SK-N-SH (cell line): ENCODE results near the gene SDK1. TPM values are rescaled to one million over a fixed set of nuclear protein-coding genes. Genes with fewer than 3 reads are reported as not detected.

ENCODE experiments used
- CTCF ChIA-PET: fragments of 300-600, 350-600 bp; formaldehyde crosslinking; extraction: SDS; loops from one replicate; lab custom pipeline; 2021; lab: Yijun Ruan, JAX
- POLR2A ChIA-PET: fragments of 350-600 bp; sonication (Branson Sonifier 250); formaldehyde crosslinking; extraction: SDS; loops from one replicate; lab custom pipeline; 2020; ENCODE audit warnings: antibody characterized with exemption, inconsistent platforms; lab: Yijun Ruan, JAX
- DNase-seq: peaks from one replicate; pipeline ENCODE4 v3.0.0; 2012
- H2AFZ ChIP-seq: fragments of 200-600 bp; sonication (generic); 2 replicates; pipeline ENCODE4 v1.8.1; 2016; ENCODE audit warnings: antibody characterized with exemption, mild to moderate bottlenecking, low read depth
- H3F3A ChIP-seq: fragments of 200-600 bp; sonication (generic); replicated peaks from 2 replicates; pipeline ENCODE3; 2016; ENCODE audit warnings: antibody characterized with exemption, mild to moderate bottlenecking; ENCODE audit not compliant: insufficient read depth
- H3K27ac ChIP-seq, 2 experiments: fragments of 200-500 bp in 1 of 2; fragments of 200-600 bp in 1 of 2; sonication (Bioruptor generic) in 1 of 2; sonication (generic), shearing (Covaris generic) in 1 of 2; 2 replicates each; pipeline versions ENCODE4 v1.5.1 to v1.6.1; 2014 to 2016; ENCODE audit warnings: low read depth in 2 of 2, inconsistent platforms in 1 of 2, low read length in 1 of 2, mild to moderate bottlenecking in 1 of 2, mixed read lengths in 1 of 2
- H3K27me3 ChIP-seq: fragments of 200-600 bp; sonication (generic), shearing (Covaris generic); 2 replicates; pipeline ENCODE4 v1.6.1; 2016; ENCODE audit warnings: mixed run types; ENCODE audit not compliant: insufficient read depth
- H3K36me3 ChIP-seq, 2 experiments: fragments of 200-500 bp in 1 of 2; fragments of 200-600 bp in 1 of 2; sonication (Bioruptor generic) in 1 of 2; sonication (generic) in 1 of 2; replicated peaks in 1 of 2; 2 replicates each; pipeline versions ENCODE3 to v1.5.1; 2014 to 2016; ENCODE audit warnings: low read length in 1 of 2, mild to moderate bottlenecking in 1 of 2; ENCODE audit not compliant: insufficient read depth in 2 of 2, control insufficient read depth in 1 of 2
- H3K4me1 ChIP-seq, 2 experiments: fragments of 200-500 bp in 1 of 2; fragments of 200-600 bp in 1 of 2; sonication (Bioruptor generic) in 1 of 2; sonication (generic), shearing (Covaris generic) in 1 of 2; 2 replicates each; pipeline versions ENCODE4 v1.5.1 to v1.6.1; 2014 to 2016; ENCODE audit warnings: low read depth in 1 of 2, low read length in 1 of 2, mixed run types in 1 of 2; ENCODE audit not compliant: insufficient read depth in 2 of 2, control insufficient read depth in 1 of 2
- H3K4me2 ChIP-seq: fragments of 200-600 bp; sonication (generic), shearing (Covaris generic); 2 replicates; pipeline ENCODE4 v1.6.1; 2017; ENCODE audit warnings: mixed run types
- H3K4me3 ChIP-seq, 2 experiments: fragments of 200-500 bp in 1 of 2; fragments of 200-600 bp in 1 of 2; sonication (Bioruptor generic) in 1 of 2; sonication (generic), shearing (Covaris generic) in 1 of 2; 2 replicates each; pipeline versions ENCODE4 v1.5.1 to v1.8.1; 2014 to 2016; ENCODE audit warnings: low read depth in 2 of 2, inconsistent platforms in 1 of 2, low read length in 1 of 2, mild to moderate bottlenecking in 1 of 2, mixed read lengths in 1 of 2, moderate library complexity in 1 of 2
- H3K79me2 ChIP-seq: fragments of 200-600 bp; sonication (generic); 2 replicates; pipeline ENCODE4 v1.8.1; 2017; ENCODE audit warnings: mild to moderate bottlenecking; ENCODE audit not compliant: insufficient read depth
- H3K9ac ChIP-seq: fragments of 200-600 bp; sonication (generic); 2 replicates; pipeline ENCODE4 v1.6.1; 2017; ENCODE audit warnings: mixed run types
- H3K9me2 ChIP-seq: fragments of 200-600 bp; sonication (generic); 2 replicates; pipeline ENCODE4 v1.6.1; 2017; ENCODE audit warnings: mixed run types
- H3K9me3 ChIP-seq: fragments of 200-600 bp; sonication (generic); 2 replicates; pipeline ENCODE4 v1.6.1; 2017; ENCODE audit warnings: mixed run types, mild to moderate bottlenecking, moderate library complexity
- H4K20me1 ChIP-seq: fragments of 200-600 bp; sonication (generic); 2 replicates; pipeline ENCODE4 v1.6.1; 2017; ENCODE audit warnings: mild to moderate bottlenecking, mixed run types; ENCODE audit not compliant: insufficient read depth
- CHD2 ChIP-seq: fragments of 150-350 bp; IDR thresholded peaks from 2 replicates; pipeline ENCODE4 v1.6.1; 2018; ENCODE audit warnings: low read length; ENCODE audit not compliant: partially characterized antibody
- ELF1 ChIP-seq: IDR thresholded peaks from 2 replicates; pipeline ENCODE4 v1.4.0; 2012
- EZH2phosphoT487 ChIP-seq: fragments of 200-600 bp; sonication (generic); IDR thresholded peaks from 2 replicates; pipeline ENCODE4 v1.6.1; 2017; ENCODE audit warnings: low read depth, mixed run types, mild to moderate bottlenecking, antibody characterized with exemption, moderate library complexity, borderline replicate concordance
- FOXJ3 ChIP-seq: sonication (generic); formaldehyde crosslinking; IDR thresholded peaks from 2 replicates; pipeline ENCODE4 v1.5.1; 2020; ENCODE audit warnings: mild to moderate bottlenecking, missing genetic modification reagents
- FOXM1 ChIP-seq: IDR thresholded peaks from 2 replicates; pipeline ENCODE4 v1.4.0; 2012; ENCODE audit warnings: low read depth, mild to moderate bottlenecking
- GATA2 ChIP-seq: sonication (generic); formaldehyde crosslinking; IDR thresholded peaks from 2 replicates; pipeline ENCODE4 v1.5.0; 2020; ENCODE audit warnings: mild to moderate bottlenecking, missing genetic modification reagents
- NFIC ChIP-seq: IDR thresholded peaks from 2 replicates; pipeline ENCODE4 v1.4.0; 2012; ENCODE audit warnings: borderline replicate concordance
- NRF1 ChIP-seq: IDR thresholded peaks from 2 replicates; pipeline ENCODE4 v1.6.1; 2012; ENCODE audit warnings: low read depth, mild to moderate bottlenecking, low read length
- POLR2AphosphoS5 ChIP-seq: IDR thresholded peaks from 2 replicates; pipeline ENCODE4 v1.6.1; 2012; ENCODE audit warnings: low read depth, low read length
- RFX5 ChIP-seq: IDR thresholded peaks from 2 replicates; pipeline ENCODE4 v1.6.1; 2012; ENCODE audit warnings: mild to moderate bottlenecking, improper control_type of control experiment, low read length
- SIN3A ChIP-seq: IDR thresholded peaks from 2 replicates; pipeline ENCODE4 v1.6.1; 2012; ENCODE audit warnings: low read depth, mild to moderate bottlenecking, low read length, moderate library complexity, borderline replicate concordance
- TCF12 ChIP-seq: IDR thresholded peaks from 2 replicates; pipeline ENCODE4 v1.4.0; 2012
- WGBS: methylation state at CpG from one replicate; pipeline ENCODE4 v1.1.6; 2017; ENCODE audit warnings: low lambda C conversion rate; 5-methylcytosine and 5-hydroxymethylcytosine counted together
- polyA plus RNA-seq, 3 experiments: library from polyadenylated mRNA; depleted of rRNA; stranded (reverse); fragments of >200 nt; gene quantifications; 2 replicates each; pipeline ENCODE4 v1.2.3, GENCODE V29; 2012
- TF ChIP-seq, protein P1 (sequence below): IDR thresholded peaks from 2 replicates; pipeline ENCODE4 v1.4.0; 2012; ENCODE audit warnings: low read depth, borderline replicate concordance
- TF ChIP-seq, protein P2 (sequence below): IDR thresholded peaks from 2 replicates; pipeline ENCODE4; 2012
- TF ChIP-seq, protein P3 (sequence below): IDR thresholded peaks from 2 replicates; pipeline ENCODE4 v1.4.0; 2012; ENCODE audit warnings: low read depth, borderline replicate concordance
- TF ChIP-seq, protein P4 (sequence below): fragments of 150-350 bp; IDR thresholded peaks from 2 replicates; pipeline ENCODE4 v1.6.1; 2017; ENCODE audit warnings: antibody characterized with exemption, low read length, low read depth, borderline replicate concordance

SDK1 gene
- polyA plus RNA-seq, 1 of the 3 experiments (the other 2 are of a cell fraction) = 1.2 TPM

DNA sequence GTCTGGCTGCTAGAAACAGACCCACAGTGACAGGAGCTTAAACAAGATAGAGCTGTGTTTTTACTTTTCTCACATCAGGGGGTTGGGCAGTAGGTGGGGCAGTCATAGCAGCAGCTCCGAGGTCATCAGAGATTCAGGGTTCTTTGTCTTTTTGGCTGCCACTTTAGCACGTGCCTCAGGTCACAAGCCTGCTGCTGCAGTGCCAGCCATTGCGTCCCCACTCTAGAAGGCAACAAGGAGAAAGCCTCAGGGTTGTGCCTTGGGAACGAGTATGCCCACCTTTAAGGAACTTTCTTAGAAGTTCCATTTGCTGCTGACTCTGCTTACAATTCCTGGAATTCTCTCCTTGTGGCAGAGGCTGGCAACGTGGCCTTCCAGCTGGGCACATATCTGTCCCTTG is 720.4 kb downstream of the SDK1 start:
- Histone ChIP-seq H3K27ac (no peak overlapping the region), H3K79me2 (no peaks in the 10 kb centered on the region), H3K27me3 (no peaks in the 10 kb centered on the region), H3K9ac (no peak overlapping the region), H3K4me1 (no peaks in the 10 kb centered on the region; a peak in 1 of 4 replicates), H3K4me3 (no peak overlapping the region), H3K36me3 (no peaks in the 10 kb centered on the region), H3K9me2 (no peaks in the 10 kb centered on the region), H2AFZ (no peak overlapping the region), H3K4me2 (no peak overlapping the region), H3K9me3 (no peaks in the 10 kb centered on the region), H4K20me1 (no peaks in the 10 kb centered on the region), H3F3A (no peaks in the 10 kb centered on the region)
- CTCF ChIA-PET = interaction anchor here (1.1 to 1.4 kb wide), 2 partner anchors 11 to 13 kb away, joined by 4 read pairs; no protein-coding TSS in a partner anchor
- no peak for DNase-seq
- TF ChIP-seq FOXM1 = no peak
- TF ChIP-seq ELF1 = no peak
- TF ChIP-seq, protein P1, sequence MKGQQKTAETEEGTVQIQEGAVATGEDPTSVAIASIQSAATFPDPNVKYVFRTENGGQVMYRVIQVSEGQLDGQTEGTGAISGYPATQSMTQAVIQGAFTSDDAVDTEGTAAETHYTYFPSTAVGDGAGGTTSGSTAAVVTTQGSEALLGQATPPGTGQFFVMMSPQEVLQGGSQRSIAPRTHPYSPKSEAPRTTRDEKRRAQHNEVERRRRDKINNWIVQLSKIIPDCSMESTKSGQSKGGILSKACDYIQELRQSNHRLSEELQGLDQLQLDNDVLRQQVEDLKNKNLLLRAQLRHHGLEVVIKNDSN = no peak
- no peak for TF ChIP-seq NFIC
- TF ChIP-seq TCF12 = no peak
- TF ChIP-seq, protein P2, sequence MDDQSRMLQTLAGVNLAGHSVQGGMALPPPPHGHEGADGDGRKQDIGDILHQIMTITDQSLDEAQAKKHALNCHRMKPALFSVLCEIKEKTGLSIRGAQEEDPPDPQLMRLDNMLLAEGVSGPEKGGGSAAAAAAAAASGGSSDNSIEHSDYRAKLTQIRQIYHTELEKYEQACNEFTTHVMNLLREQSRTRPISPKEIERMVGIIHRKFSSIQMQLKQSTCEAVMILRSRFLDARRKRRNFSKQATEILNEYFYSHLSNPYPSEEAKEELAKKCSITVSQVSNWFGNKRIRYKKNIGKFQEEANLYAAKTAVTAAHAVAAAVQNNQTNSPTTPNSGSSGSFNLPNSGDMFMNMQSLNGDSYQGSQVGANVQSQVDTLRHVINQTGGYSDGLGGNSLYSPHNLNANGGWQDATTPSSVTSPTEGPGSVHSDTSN = no peak
- 29% methylated on average over 2 of the region's 5 CpGs for WGBS
- POLR2A ChIA-PET = no interaction called here

DNA sequence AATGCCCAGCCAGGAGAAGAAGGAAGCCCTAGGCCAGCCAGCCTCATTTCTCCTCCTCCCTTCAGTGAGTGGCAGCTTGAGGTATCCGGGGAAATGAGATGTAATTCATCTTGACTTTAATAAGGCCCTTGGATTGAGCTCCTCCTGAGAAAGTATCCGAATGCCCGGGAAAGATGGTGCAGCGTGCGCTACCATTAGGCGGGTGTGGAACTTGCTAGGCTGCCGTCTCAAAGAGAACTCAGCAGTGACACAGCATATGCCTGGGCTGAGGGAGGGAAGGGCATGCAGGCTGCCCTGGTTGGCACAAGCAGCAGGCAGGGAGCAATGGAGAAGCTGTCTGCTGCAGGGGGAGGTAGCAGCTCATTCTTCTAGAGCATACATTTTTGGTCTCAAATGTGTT is 721.2 kb downstream of the SDK1 start:
- H3K9me2 ChIP-seq = no peaks in the 10 kb centered on the region
- H3K9ac ChIP-seq = no peak overlapping the region
- no peak overlapping the region for H3K27ac ChIP-seq
- TF ChIP-seq RFX5 (no peak), EZH2phosphoT487 (no peak), POLR2AphosphoS5 (no peak), CHD2 (no peak), TCF12 (no peak), FOXM1 (no peak), SIN3A (no peak), FOXJ3 (no peak), GATA2 (no peak), NRF1 (no peak)
- TF ChIP-seq, protein P3, sequence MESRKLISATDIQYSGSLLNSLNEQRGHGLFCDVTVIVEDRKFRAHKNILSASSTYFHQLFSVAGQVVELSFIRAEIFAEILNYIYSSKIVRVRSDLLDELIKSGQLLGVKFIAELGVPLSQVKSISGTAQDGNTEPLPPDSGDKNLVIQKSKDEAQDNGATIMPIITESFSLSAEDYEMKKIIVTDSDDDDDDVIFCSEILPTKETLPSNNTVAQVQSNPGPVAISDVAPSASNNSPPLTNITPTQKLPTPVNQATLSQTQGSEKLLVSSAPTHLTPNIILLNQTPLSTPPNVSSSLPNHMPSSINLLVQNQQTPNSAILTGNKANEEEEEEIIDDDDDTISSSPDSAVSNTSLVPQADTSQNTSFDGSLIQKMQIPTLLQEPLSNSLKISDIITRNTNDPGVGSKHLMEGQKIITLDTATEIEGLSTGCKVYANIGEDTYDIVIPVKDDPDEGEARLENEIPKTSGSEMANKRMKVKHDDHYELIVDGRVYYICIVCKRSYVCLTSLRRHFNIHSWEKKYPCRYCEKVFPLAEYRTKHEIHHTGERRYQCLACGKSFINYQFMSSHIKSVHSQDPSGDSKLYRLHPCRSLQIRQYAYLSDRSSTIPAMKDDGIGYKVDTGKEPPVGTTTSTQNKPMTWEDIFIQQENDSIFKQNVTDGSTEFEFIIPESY = no peak
- TF ChIP-seq, protein P2 = no peak
- TF ChIP-seq, protein P4, sequence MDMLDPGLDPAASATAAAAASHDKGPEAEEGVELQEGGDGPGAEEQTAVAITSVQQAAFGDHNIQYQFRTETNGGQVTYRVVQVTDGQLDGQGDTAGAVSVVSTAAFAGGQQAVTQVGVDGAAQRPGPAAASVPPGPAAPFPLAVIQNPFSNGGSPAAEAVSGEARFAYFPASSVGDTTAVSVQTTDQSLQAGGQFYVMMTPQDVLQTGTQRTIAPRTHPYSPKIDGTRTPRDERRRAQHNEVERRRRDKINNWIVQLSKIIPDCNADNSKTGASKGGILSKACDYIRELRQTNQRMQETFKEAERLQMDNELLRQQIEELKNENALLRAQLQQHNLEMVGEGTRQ = no peak
- no peaks in the 10 kb centered on the region for H3K27me3 ChIP-seq
- no peaks in the 10 kb centered on the region for H3K79me2 ChIP-seq
- ChIA-PET CTCF (interaction anchor here (0.5 to 1.4 kb wide), 3 partner anchors 11 to 673 kb away, joined by 3 to 4 read pairs (median 4); no protein-coding TSS in a partner anchor), POLR2A (no interaction called here)
- 85% methylated on average over 7 of the region's 7 CpGs for WGBS
- no peaks in the 10 kb centered on the region; a peak in 1 of 4 replicates for H3K4me1 ChIP-seq
- H3K36me3 ChIP-seq = no peaks in the 10 kb centered on the region
- no peak overlapping the region for H3K4me2 ChIP-seq
- no peaks in the 10 kb centered on the region for H4K20me1 ChIP-seq
- H3K9me3 ChIP-seq = no peaks in the 10 kb centered on the region
- H3K4me3 ChIP-seq = no peak overlapping the region
- DNase-seq = no peak
- H2AFZ ChIP-seq = no peak overlapping the region
- H3F3A ChIP-seq = no peaks in the 10 kb centered on the region
